ENCODE measurements around the gene MKI67.
"Not testable (repeated sequence)": the region's sequence is repeated elsewhere in the genome, so short reads cannot be mapped to it uniquely, and the experiment has no call there.

Gene MKI67

GRCh38 chr10:128149267-128150014 lies 23.2 kb upstream of the MKI67 start:
- DNase-seq = no peak

GRCh38 chr10:128147669-128148068 lies 21.4 kb upstream of the MKI67 start:
- DNase-seq = no peak

- DNase-seq = no peak
These were observed 20.8 kb upstream of the MKI67 start for GRCh38 chr10:128147064-128147463.

- DNase-seq = no peak
These were observed 18.3 kb upstream of the MKI67 start for GRCh38 chr10:128144547-128144946.

GRCh38 chr10:128143531-128143930 lies 17.3 kb upstream of the MKI67 start:
- no peak for DNase-seq

GRCh38 chr10:128140425-128140824 lies 14.2 kb upstream of the MKI67 start:
- no peak for DNase-seq

GRCh38 chr10:128138429-128138828 lies 12.2 kb upstream of the MKI67 start:
- not testable (repeated sequence) for DNase-seq

GRCh38 chr10:128137877-128138276 lies 11.7 kb upstream of the MKI67 start:
- DNase-seq = no peak

GRCh38 chr10:128130051-128130450 lies 3.8 kb upstream of the MKI67 start:
- no peak for DNase-seq

- no peak for DNase-seq
These were observed 2.4 kb upstream of the MKI67 start for GRCh38 chr10:128128582-128128981.

- no peak for DNase-seq
These were observed 743 bp downstream of the MKI67 start for GRCh38 chr10:128125416-128125943.

GRCh38 chr10:128124813-128125403 lies 1.3 kb downstream of the MKI67 start:
- DNase-seq = no peak

- DNase-seq = no peak
These were observed 2.4 kb downstream of the MKI67 start for GRCh38 chr10:128123846-128124245.

GRCh38 chr10:128122931-128123330 lies 3.3 kb downstream of the MKI67 start:
- DNase-seq = no peak

- DNase-seq = no peak
These were observed 4.3 kb downstream of the MKI67 start for GRCh38 chr10:128121750-128122412.

- no peak for DNase-seq
These were observed 9.2 kb downstream of the MKI67 start for GRCh38 chr10:128116851-128117615.

- no peak for DNase-seq
These were observed 10.0 kb downstream of the MKI67 start for GRCh38 chr10:128116187-128116586.

- no peak for DNase-seq
These were observed 10.9 kb downstream of the MKI67 start for GRCh38 chr10:128115356-128115755.

GRCh38 chr10:128114901-128115300 lies 11.3 kb downstream of the MKI67 start:
- DNase-seq = no peak

- DNase-seq = no peak
These were observed 13.2 kb downstream of the MKI67 start for GRCh38 chr10:128113026-128113425.

- no peak for DNase-seq
These were observed 14.5 kb downstream of the MKI67 start for GRCh38 chr10:128111696-128112095.

GRCh38 chr10:128110339-128110738 lies 15.9 kb downstream of the MKI67 start:
- DNase-seq = no peak

- DNase-seq = no peak
These were observed 16.5 kb downstream of the MKI67 start for GRCh38 chr10:128109707-128110106.
